GM12865 (cell line): ENCODE results near the gene CACNA2D1.

Experiments used
- DNase-seq: peaks from one replicate; pipeline ENCODE4 v3.0.0; 2010; ENCODE audit warnings: low read depth
- H3K4me3 ChIP-seq: 2 replicates; pipeline ENCODE4 v1.5.1; 2011; ENCODE audit warnings: mild to moderate bottlenecking, low read depth, low read length, control low read depth
- TF ChIP-seq, protein P1 (sequence below): IDR thresholded peaks from 2 replicates; pipeline ENCODE4 v1.5.1; 2011; ENCODE audit warnings: low read length, control low read depth, low read depth, inconsistent platforms; ENCODE audit not compliant: insufficient read depth; ENCODE audit errors: missing control alignments

The CACNA2D1 gene

DNA sequence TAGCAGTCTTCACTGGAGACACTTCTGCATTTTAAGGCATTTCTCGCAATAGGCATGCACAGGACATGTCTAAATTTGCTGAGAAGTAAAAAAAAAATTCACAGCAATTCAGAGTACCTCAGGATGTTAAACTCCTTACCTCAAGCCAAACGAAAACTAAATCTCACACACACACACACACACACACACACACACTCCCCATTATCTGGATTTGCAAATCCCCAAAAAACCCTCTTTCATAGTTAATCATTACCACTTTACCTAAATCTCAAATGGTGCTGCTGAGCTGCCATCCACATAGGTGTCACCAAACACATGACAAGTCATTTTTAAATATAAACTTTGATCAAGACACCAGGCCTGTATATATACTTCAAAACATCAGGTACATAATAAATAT lies 31.8 kb downstream of the CACNA2D1 start:
- no peak overlapping the region for H3K4me3 ChIP-seq
- TF ChIP-seq, protein P1, sequence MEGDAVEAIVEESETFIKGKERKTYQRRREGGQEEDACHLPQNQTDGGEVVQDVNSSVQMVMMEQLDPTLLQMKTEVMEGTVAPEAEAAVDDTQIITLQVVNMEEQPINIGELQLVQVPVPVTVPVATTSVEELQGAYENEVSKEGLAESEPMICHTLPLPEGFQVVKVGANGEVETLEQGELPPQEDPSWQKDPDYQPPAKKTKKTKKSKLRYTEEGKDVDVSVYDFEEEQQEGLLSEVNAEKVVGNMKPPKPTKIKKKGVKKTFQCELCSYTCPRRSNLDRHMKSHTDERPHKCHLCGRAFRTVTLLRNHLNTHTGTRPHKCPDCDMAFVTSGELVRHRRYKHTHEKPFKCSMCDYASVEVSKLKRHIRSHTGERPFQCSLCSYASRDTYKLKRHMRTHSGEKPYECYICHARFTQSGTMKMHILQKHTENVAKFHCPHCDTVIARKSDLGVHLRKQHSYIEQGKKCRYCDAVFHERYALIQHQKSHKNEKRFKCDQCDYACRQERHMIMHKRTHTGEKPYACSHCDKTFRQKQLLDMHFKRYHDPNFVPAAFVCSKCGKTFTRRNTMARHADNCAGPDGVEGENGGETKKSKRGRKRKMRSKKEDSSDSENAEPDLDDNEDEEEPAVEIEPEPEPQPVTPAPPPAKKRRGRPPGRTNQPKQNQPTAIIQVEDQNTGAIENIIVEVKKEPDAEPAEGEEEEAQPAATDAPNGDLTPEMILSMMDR: no peak
- DNase-seq: no peak

DNA sequence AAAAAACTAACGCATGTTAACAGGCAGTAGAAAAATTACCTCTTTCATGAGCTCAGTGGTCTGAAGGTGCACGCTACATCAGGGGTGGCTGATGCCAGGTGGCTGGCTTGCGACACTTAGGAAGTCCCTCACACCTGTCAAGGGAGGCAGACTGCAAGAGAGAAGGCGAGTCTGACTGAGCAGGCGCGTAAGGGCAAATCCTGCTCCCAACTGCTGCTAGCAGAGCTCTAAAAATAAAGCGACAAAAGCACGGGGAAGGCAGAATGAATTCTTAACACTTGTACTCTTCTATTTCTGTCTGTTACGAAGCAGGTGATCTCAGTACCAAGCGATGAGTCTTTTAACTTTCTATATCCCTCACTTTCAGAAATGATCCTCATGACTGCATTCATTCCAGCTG lies 33.1 kb downstream of the CACNA2D1 start:
- TF ChIP-seq, protein P1: no peak
- no peak overlapping the region for H3K4me3 ChIP-seq
- no peak for DNase-seq

GRCh38 chr7:82406937-82407336 lies 36.6 kb downstream of the CACNA2D1 start:
- no peak overlapping the region for H3K4me3 ChIP-seq
- TF ChIP-seq, protein P1: no peak
- DNase-seq: no peak

DNA sequence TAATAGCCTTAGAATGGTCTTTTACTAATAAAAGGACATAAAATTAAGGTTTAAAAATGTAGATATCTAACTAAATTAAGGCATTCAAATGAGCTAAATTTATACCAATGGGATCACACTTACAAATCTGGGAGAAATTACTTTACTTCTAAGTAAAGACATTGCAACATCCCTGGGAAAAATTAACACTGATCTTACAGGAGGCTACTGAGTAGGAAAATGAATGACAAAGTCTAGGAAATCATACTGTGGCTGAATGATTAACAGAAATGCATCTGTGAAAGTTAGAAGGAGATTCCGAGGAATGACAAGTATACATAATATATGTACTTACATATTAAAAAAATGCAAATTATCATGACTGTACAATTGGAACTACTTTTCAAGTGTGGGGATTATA lies 38.3 kb downstream of the CACNA2D1 start:
- DNase-seq: no peak
- no peak overlapping the region for H3K4me3 ChIP-seq
- TF ChIP-seq, protein P1: no peak

GRCh38 chr7:82404652-82405051 lies 38.9 kb downstream of the CACNA2D1 start:
- DNase-seq: no peak
- TF ChIP-seq, protein P1: no peak
- no peak overlapping the region for H3K4me3 ChIP-seq

GRCh38 chr7:82404094-82404493 lies 39.5 kb downstream of the CACNA2D1 start:
- no peak for DNase-seq
- no peak overlapping the region for H3K4me3 ChIP-seq
- TF ChIP-seq, protein P1: no peak

DNA sequence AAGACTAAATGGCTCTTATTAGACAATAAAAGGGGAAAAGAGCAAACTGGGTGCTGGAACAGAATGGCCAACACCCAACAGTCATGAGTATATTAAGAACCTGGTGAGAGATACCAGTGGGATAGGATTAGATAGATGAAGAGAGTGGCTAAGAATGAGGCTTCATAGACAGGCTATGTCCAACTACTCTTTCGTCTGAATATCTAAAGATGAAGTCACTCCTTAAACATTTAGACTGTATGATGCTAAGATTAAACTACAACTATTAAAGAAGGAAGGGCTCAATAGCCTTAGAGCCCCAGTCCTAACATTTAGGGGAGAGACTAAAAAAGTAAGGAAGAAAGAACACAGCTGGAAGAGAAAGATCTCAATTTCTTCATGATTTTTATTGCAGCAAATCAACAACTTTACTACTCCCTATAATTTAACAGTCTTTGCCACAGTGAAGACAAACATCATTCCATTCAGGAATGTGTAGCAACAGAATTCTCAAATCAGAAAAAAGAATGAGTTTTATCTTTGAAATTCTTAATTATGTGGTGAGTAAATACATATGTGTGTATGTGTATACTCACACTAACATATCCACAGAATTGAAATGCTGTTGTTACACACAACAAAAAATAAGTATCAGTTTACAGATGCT lies 45.6 kb downstream of the CACNA2D1 start:
- no peak for DNase-seq
- TF ChIP-seq, protein P1: no peak
- no peak overlapping the region for H3K4me3 ChIP-seq
